ENCODE measurements around the gene APOBEC3B. TPM values are rescaled to one million over a fixed set of nuclear protein-coding genes. Genes with fewer than 3 reads are reported as not detected.

Gene APOBEC3B
- total and polyA plus RNA-seq, 9 of the 15 experiments (the other 6 are each of a cell fraction or from before 2014, with no cell fraction given) = 5.9 to 166 (median 43.2) TPM

DNA sequence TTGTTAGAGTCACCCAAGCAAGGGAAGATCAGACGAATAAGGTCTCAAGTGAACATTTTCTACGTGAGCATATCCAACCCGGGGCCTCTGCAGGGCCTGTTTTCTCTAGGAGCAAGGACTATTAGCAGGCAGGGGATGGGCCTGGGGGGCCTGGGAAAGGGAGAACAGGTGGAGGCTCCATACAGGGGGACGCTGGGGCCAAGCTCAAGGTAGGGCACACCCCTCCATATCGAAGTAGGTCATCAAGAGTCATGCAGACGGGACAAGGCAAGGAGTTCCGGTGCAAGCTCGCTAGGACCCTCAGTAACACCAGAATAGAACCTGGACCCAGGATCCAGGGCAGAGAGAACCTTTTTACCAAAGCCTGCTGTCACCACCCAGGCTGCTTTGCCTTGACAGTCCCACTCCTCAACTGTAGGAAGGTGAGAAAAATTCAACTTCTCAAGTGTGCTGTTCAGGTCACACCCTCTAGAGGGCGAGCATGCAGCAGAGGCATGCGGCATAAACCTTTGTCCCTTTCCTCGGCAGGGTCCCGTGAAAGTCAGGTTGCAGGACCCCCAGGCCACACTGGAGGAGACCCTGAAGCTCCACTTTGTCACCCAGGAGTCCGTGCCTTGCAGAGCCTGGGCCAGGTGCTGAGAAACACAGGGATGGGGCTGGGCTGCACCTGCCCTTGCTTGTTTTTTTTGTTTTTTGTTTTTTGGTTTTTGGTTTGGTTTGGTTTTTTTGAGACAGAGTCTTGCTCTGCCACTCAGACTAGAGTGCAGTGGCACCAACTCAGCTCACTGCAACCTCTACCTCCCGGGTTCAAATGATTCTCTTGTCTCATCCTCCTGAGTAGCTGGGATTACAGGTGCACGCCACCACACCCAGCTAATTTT lies 8.6 kb upstream of the APOBEC3B start (continued):
- TF ChIP-seq CREM (IDR thresholded peaks at IDR 0.05; ENCODE audit: low read depth) (peak; percentile 37; the same call in 1 of the 2 replicates), ASH1L (IDR thresholded peaks at IDR 0.05; ENCODE audit: borderline replicate concordance, low read depth, partially characterized antibody) (no peak), ZNF318 (IDR thresholded peaks at IDR 0.05; ENCODE audit: borderline replicate concordance in 1 of 2, low read depth in 1 of 2) (no peak), ZNF133 (CRISPR knock-in tag; IDR thresholded peaks at IDR 0.05) (no peak), MBD2 (IDR thresholded peaks at IDR 0.05; ENCODE audit: borderline replicate concordance, low read depth) (no peak), ZKSCAN1 (IDR thresholded peaks at IDR 0.05; ENCODE audit: low read depth, low read length) (no peak), CTCF (IDR thresholded peaks at IDR 0.05 in 2 of 3, conservative IDR thresholded peaks at IDR 0.05 in 1 of 3; ENCODE audit: insufficient read depth in 2 of 3, low read depth in 1 of 3, low read length in 3 of 3) (peak; percentile 71 to 78 (median 74)), CREBBP (IDR thresholded peaks at IDR 0.05; ENCODE audit: low read depth, low read length) (no peak), ETS2 (tag; IDR thresholded peaks at IDR 0.05; ENCODE audit: borderline replicate concordance, poor library complexity, severe bottlenecking) (no peak), ZBTB9 (CRISPR knock-in tag; IDR thresholded peaks at IDR 0.05) (no peak), KDM5B (IDR thresholded peaks at IDR 0.05; ENCODE audit: insufficient replicate concordance, low read depth, low read length) (no peak)

Data from K562 (cell line).